K562 (cell line): ENCODE measurements around the gene CDC27. TPM values are rescaled to one million over a fixed set of nuclear protein-coding genes. Genes with fewer than 3 reads are reported as not detected.

Experiments used
- CBFA2T3 ChIP-seq: fragments of 450-650 bp; IDR thresholded peaks from 2 replicates; pipeline ENCODE4 v1.6.1; 2017
- CEBPG ChIP-seq, 3 experiments: fragments of 200-800 bp in 1 of 3; sonication (Bioruptor generic) in 1 of 3; sonication (generic) in 1 of 3; formaldehyde crosslinking in 1 of 3; IDR thresholded peaks in 2 of 3; conservative IDR thresholded peaks in 1 of 3; 2 replicates each; pipeline versions ENCODE4 v1.6.1 to v1.8.0; 2016 to 2022; ENCODE audit warnings: missing compliant biosample characterization in 2 of 3, missing genetic modification characterization in 2 of 3, mild to moderate bottlenecking in 1 of 3, missing genetic modification reagents in 1 of 3
- ELF1 ChIP-seq: fragments of 200-800 bp; sonication (Bioruptor generic); IDR thresholded peaks from 2 replicates; pipeline ENCODE4 v1.6.1; 2016; ENCODE audit warnings: missing genetic modification characterization, missing compliant biosample characterization
- FOXA3 ChIP-seq, 2 experiments: fragments of 450-650 bp in 1 of 2; sonication (generic) in 1 of 2; formaldehyde crosslinking; IDR thresholded peaks in 1 of 2; conservative IDR thresholded peaks in 1 of 2; 2 replicates each; pipeline versions ENCODE4 v1.4.0 to v1.8.0; 2020 to 2022; ENCODE audit warnings: mild to moderate bottlenecking in 2 of 2, missing genetic modification reagents in 1 of 2
- HINFP ChIP-seq: fragments of 450-650 bp; conservative IDR thresholded peaks from 2 replicates; pipeline ENCODE4 v1.6.1; 2016; ENCODE audit warnings: missing genetic modification characterization, low read depth, mild to moderate bottlenecking, control low read depth, missing compliant biosample characterization
- HMGXB4 ChIP-seq: sonication (generic); formaldehyde crosslinking; IDR thresholded peaks from 2 replicates; pipeline ENCODE4 v1.8.1; 2023; ENCODE audit warnings: mild to moderate bottlenecking, missing genetic modification reagents
- ID3 ChIP-seq, 2 experiments: fragments of 250-450 bp in 1 of 2; fragments of 450-650 bp in 1 of 2; sonication (Bioruptor Pico) in 1 of 2; IDR thresholded peaks; 2 replicates each; pipeline versions ENCODE4 v1.6.1 to v1.8.0; 2016 to 2021; ENCODE audit warnings: mild to moderate bottlenecking in 2 of 2, moderate library complexity in 2 of 2, missing compliant biosample characterization in 1 of 2, missing genetic modification characterization in 1 of 2
- KLF10 ChIP-seq: fragments of 250-450 bp; sonication (Bioruptor Pico); IDR thresholded peaks from 2 replicates; pipeline ENCODE4 v1.6.1; 2021; ENCODE audit warnings: matching md5 sums
- MAFF ChIP-seq: IDR thresholded peaks from 2 replicates; pipeline ENCODE4 v1.6.1; 2012; ENCODE audit warnings: low read length, improper control_type of control experiment
- NFE2 ChIP-seq: IDR thresholded peaks from 2 replicates; pipeline ENCODE4 v1.6.1; 2014; ENCODE audit warnings: antibody characterized with exemption, low read depth
- NR3C1 ChIP-seq: sonication (generic); formaldehyde crosslinking; IDR thresholded peaks from 2 replicates; pipeline ENCODE4 v1.8.1; 2022; ENCODE audit warnings: missing genetic modification reagents
- POLR3A ChIP-seq: IDR thresholded peaks from 2 replicates; pipeline ENCODE4 v1.6.1; 2011; ENCODE audit warnings: borderline replicate concordance, mild to moderate bottlenecking, moderate library complexity; ENCODE audit not compliant: insufficient read length, insufficient read depth; ENCODE audit errors: extremely low read depth
- PREB ChIP-seq: sonication (generic); formaldehyde crosslinking; IDR thresholded peaks from 2 replicates; pipeline ENCODE4 v1.8.1; 2023; ENCODE audit warnings: mild to moderate bottlenecking, missing genetic modification reagents
- RFX5 ChIP-seq: IDR thresholded peaks from 2 replicates; pipeline ENCODE4 v1.6.1; 2011; ENCODE audit warnings: low read depth, mild to moderate bottlenecking, improper control_type of control experiment, low read length
- SETDB1 ChIP-seq: IDR thresholded peaks from one replicate; pipeline ENCODE4 v1.6.1; 2012; ENCODE audit warnings: low read length, control low read depth, inconsistent platforms
- SMARCE1 ChIP-seq: fragments of 450-650 bp; IDR thresholded peaks from 2 replicates; pipeline ENCODE4 v1.7.1; 2016; ENCODE audit warnings: mild to moderate bottlenecking
- SRF ChIP-seq, 2 experiments: fragments of 250-450, 450-650 bp in 1 of 2; sonication (Bioruptor Pico) in 1 of 2; sonication (generic) in 1 of 2; formaldehyde crosslinking; IDR thresholded peaks; 2 replicates each; pipeline versions ENCODE4 v1.5.0 to v1.5.1; 2020 to 2022; ENCODE audit warnings: mild to moderate bottlenecking in 1 of 2, missing genetic modification reagents in 1 of 2
- ZNF3 ChIP-seq: fragments of 250-450 bp; sonication (Bioruptor Pico); IDR thresholded peaks from 2 replicates; pipeline ENCODE4 v1.5.0; 2021; ENCODE audit warnings: mild to moderate bottlenecking, moderate library complexity
- ZNF384 ChIP-seq: IDR thresholded peaks from 2 replicates; pipeline ENCODE4 v1.6.1; 2012; ENCODE audit warnings: low read depth, low read length, improper control_type of control experiment
- ZNF512 ChIP-seq: IDR thresholded peaks from 2 replicates; pipeline ENCODE4 v1.6.1; 2016; ENCODE audit warnings: missing genetic modification characterization, missing compliant biosample characterization
- ZNF644 ChIP-seq: fragments of 200-800 bp; sonication (Bioruptor generic); IDR thresholded peaks from 2 replicates; pipeline ENCODE4 v1.6.1; 2016; ENCODE audit warnings: low read depth, missing genetic modification characterization, missing compliant biosample characterization
- polyA plus RNA-seq, 8 experiments: library from polyadenylated mRNA; depleted of rRNA in 4 of 8; stranded (reverse) in 5 of 8; unstranded in 3 of 8; fragments of >200 nt; fragmentation: Nextera tagmentation in 2 of 8; fragmentation: Illumina TruSeq in 1 of 8; extraction: Ambion mirVana in 2 of 8; extraction: Trizol in 1 of 8; gene quantifications; 2 replicates each; pipeline versions ENCODE4 v1.2.1 to v1.2.3, GENCODE V29; 2011 to 2014; ENCODE audit warnings: inconsistent platforms in 1 of 8, missing spikeins in 1 of 8
- total RNA-seq, 7 experiments: library from RNA; depleted of rRNA in 6 of 7; stranded (reverse); fragments of >200 nt in 6 of 7; fragmentation: Illumina TruSeq in 2 of 7; extraction: Trizol in 2 of 7; gene quantifications; 2 replicates each; pipeline versions ENCODE4 v1.2.1 to v1.2.3, GENCODE V29; 2011 to 2021; ENCODE audit warnings: low replicate concordance in 1 of 7

The CDC27 gene
- total and polyA plus RNA-seq, 9 of the 15 experiments (the other 6 are each of a cell fraction or from before 2014, with no cell fraction given): 28.6 to 155 (median 94.1) TPM

- TF ChIP-seq ZNF644 (tag) (no peak), SMARCE1 (no peak; the same call in 1 of the 2 replicates), HINFP (no peak), POLR3A (no peak), RFX5 (no peak), PREB (peak; percentile 88; the same call in 1 of the 2 replicates), CBFA2T3 (peak; percentile 70), ZNF3 (CRISPR knock-in tag) (no peak), FOXA3 (CRISPR knock-in tag; conservative IDR thresholded peaks at IDR 0.05 in 1 of 2, IDR thresholded peaks at IDR 0.05 in 1 of 2) (no peak), NR3C1 (CRISPR knock-in tag) (no peak), ZNF512 (no peak), NFE2 (no peak), CEBPG (CRISPR knock-in tag; IDR thresholded peaks at IDR 0.05) (0 out of 2 replicates have a peak, but pooled peaks have one; percentile 6), CEBPG (tag; conservative IDR thresholded peaks at IDR 0.05 in 1 of 2, IDR thresholded peaks at IDR 0.05 in 1 of 2) (no peak), ZNF384 (no peak), KLF10 (CRISPR knock-in tag) (no peak), MAFF (no peak), SRF (CRISPR knock-in tag; IDR thresholded peaks at IDR 0.05) (peak in 1 of 2 experiments; percentile 23; a peak in 2 of 4 replicates), HMGXB4 (no peak), ELF1 (tag) (no peak), SETDB1 (no peak), ID3 (CRISPR knock-in tag; IDR thresholded peaks at IDR 0.05) (no peak), ID3 (tag; IDR thresholded peaks at IDR 0.05) (no peak)
Measured at GRCh38 chr17:47208744-47209488, 19.8 kb upstream of the CDC27 start, which contains the start of gene MYL4 (continued).
